C4-2B (cell line): ENCODE measurements around the gene TRIM3.

Experiments
- ZFX ChIP-seq: fragments of 450-650 bp; IDR thresholded peaks from 2 replicates; pipeline ENCODE4 v1.6.1; 2017
- TF ChIP-seq, protein P1 (sequence below): fragments of 450-650 bp; conservative IDR thresholded peaks from 2 replicates; pipeline ENCODE4 v1.5.1; 2017; ENCODE audit warnings: mild to moderate bottlenecking

DNA sequence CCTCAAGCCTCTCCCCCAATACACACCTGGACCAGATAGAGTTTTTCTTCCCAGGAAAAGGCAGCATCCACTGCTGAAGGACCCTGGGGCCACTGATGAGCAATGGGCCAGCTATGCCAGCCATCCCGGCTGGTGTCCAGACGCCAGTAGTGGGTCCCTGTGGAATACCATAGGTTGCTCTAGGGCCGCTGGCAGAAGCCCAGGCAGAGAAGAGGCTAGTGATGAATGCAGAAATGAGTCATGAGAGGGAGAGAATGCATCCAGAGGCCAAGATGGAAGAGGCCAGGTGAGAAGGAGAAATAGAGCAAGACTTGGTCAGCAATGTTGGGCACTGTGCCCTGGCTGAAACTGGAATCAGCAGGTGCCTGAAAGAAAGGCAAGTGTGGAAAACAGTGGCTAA, 41.9 kb downstream of the TRIM3 start:
- TF ChIP-seq, protein P1, sequence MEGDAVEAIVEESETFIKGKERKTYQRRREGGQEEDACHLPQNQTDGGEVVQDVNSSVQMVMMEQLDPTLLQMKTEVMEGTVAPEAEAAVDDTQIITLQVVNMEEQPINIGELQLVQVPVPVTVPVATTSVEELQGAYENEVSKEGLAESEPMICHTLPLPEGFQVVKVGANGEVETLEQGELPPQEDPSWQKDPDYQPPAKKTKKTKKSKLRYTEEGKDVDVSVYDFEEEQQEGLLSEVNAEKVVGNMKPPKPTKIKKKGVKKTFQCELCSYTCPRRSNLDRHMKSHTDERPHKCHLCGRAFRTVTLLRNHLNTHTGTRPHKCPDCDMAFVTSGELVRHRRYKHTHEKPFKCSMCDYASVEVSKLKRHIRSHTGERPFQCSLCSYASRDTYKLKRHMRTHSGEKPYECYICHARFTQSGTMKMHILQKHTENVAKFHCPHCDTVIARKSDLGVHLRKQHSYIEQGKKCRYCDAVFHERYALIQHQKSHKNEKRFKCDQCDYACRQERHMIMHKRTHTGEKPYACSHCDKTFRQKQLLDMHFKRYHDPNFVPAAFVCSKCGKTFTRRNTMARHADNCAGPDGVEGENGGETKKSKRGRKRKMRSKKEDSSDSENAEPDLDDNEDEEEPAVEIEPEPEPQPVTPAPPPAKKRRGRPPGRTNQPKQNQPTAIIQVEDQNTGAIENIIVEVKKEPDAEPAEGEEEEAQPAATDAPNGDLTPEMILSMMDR, result no peak
- no peak for TF ChIP-seq ZFX
